GM19035 (cell line): ENCODE measurements around the gene MDK.

Experiments
- ATAC-seq: cut with Tn5 transposase; IDR thresholded peaks from one replicate; pipeline ENCODE4 v1.9.1; 2021; ENCODE audit not compliant: unreplicated experiment

The MDK gene

DNA sequence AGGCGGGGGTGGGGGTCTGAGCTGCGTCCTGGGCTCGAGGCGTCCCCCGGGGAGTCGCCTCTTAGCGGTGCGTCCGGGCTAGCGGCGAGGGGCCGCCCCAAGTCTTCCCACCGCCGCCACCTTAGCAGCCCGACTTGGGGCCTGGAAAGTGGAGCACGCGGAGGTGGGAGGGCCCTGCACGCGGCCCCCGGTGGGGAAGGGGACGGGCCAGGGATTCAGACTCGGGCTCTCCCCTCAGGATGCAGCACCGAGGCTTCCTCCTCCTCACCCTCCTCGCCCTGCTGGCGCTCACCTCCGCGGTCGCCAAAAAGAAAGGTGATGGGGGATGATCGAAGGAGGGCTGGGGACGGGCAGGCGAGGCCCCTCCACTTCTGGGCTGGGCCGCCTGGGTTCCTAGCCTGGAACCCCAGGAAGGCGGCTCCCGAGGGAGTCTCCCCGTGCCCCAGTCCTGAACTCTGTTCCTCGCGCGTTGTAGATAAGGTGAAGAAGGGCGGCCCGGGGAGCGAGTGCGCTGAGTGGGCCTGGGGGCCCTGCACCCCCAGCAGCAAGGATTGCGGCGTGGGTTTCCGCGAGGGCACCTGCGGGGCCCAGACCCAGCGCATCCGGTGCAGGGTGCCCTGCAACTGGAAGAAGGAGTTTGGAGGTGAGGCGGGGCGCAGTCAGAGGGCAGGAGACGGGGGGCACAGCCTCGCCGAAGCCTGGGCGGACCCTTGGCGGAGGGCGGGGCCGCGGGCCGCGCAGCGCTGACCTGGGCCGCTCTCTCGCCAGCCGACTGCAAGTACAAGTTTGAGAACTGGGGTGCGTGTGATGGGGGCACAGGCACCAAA lies 563 bp downstream of the MDK start:
- ATAC-seq: no peak

DNA sequence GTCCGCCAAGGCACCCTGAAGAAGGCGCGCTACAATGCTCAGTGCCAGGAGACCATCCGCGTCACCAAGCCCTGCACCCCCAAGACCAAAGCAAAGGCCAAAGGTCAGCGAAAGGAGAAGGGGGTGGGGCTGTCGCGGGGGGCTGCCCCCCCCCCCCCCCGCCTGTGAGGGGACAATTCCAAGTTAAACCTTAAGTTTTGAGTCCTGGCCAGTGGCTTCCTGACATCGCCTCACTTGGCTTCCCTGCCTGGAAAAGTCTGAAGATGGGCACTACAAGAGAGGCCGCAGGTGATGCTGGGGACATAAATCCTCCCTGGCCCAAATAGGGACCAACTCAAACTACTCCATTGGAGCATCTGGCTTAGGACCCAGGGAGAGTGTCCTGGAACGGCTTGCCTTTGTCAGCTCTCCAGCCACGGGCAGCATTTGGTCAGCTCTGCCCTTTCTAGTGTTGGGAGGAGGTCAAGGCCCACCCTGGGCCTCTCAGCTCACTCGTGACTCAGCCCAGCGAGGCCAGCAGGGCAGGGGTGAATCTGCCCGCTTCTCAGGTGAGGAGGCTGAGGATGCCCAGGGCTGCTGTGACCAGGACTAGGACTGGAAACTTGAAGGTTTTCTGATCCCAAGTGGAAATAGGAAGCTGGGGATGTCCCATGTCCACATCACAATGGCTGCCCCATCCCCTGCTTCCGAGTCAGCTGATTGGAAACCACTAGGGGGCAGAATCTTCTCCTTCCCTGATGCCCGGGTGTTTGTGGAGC lies 1.4 kb downstream of the MDK start:
- ATAC-seq: no peak

DNA sequence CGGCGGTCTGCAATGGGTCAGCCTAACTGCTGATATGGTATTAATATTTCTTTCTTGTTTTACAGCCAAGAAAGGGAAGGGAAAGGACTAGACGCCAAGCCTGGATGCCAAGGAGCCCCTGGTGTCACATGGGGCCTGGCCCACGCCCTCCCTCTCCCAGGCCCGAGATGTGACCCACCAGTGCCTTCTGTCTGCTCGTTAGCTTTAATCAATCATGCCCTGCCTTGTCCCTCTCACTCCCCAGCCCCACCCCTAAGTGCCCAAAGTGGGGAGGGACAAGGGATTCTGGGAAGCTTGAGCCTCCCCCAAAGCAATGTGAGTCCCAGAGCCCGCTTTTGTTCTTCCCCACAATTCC lies 1.9 kb downstream of the MDK start:
- ATAC-seq: no peak

DNA sequence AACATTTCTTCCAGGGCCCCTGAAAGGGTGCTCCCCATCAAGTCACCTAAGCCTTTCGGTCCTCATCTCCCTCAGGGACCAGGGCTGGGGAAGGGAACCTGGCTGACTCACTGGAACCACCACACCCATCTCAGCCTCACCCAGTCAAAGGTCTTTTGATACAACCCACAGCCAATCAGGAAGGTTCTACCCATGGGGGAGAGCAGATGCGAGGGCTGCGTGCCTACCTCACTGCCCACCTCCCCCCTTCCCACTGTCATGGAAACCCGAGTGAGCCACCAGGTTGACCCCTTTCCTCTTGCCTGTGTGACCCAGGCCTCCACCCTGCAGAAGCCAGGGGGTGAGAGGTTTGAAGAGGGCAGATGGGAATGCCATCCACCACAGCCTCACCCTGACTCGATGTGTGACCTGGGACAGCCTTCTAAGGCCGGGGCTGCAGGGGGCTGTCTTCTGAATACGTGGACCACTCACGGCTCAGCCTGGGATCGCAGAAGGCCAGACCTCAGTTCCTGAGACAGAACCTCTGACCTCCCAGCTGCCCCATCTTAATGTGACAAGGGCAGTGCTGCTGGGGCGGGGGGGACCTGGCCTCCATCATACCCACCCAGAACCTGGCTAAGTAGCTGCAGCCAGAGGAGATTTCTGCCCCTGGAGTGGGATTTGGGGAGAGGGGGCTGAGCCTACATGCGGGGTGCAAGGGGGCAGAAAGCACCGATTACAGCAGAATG lies 2.7 kb downstream of the MDK start:
- ATAC-seq: no peak

DNA sequence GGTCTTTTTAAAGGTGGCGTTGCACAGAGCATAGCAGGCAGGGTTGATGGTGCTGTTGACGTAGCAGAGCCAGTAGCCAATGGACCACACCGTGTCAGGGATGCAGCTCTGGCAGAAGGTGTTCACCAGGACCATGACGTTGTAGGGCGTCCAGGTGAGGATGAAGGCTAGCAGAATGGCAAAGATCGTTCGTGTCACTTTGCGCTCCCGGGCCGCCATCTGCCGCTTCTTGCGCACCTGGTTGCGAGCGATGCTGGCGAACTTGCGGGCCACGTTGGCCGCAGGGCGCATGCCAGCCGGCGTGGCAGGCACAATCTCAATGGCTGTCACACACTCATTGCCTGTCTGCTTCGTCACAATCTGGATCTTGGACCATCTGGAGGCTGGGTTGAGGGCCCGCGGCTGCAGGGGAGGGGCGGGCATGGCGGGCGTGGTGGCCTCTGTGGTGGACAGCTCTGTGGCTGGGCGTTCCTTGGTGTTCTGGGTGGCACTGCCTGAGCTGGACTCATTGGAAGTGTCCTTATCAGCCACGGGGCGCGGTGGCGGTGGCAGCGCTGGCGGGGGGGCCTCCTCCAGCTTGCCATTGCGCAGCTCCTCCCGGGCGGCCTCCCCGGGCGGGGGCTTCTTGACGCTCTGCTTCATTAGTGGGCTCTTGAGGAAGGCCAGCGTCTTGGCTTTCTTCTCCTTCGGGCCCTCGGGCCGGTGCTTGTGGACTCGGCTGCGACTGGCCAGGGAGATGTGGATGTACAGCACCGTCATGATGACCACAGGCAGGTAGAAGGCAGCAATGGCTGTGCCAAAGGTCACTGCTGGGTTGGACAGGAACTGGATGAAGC lies 3.9 kb downstream of the MDK start:
- no peak for ATAC-seq

DNA sequence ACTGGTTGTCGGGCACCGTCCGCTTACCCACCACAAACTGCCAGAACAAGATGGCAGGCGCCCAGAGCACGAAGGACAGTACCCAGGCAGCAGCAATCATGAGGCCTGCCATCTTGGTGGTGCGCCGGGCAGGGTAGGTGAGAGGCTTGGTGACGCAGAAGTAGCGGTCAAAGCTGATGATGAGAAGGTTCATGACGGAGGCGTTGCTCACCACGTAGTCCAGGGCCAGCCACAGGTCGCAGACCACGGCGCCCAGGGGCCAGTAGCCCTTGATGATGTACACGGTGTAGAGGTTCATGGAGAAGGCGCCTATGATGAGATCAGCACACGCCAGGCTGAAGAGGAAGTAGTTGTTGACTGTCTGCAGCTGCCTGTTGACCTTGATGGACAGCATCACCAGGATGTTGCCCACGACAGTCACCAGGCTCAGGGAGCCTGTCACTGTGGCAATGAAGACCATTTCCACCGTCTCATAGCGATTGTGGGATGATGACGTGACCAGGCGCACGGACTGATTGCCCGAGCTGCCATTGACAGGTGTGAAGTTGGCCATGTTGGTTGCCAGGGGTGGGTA lies 4.6 kb downstream of the MDK start:
- ATAC-seq: no peak

DNA sequence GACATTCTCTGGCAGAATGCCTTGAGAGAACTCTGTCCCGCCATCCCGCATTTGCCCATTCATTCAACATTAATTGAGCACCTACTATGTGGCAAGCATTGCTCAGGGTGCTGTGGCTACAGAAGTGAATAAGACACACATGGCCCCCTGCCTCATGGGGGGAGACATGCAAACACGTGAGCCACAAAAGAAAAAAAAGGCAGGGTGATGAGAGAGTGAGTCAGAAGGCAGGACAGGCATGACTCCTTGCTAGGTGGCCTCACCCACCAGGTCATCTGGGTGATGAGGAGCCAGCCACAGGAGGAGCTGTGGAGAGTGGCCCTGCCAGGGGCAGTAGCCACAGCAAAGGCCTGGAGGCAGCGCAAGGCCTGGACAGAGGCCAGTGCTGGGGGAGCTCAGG lies 5.2 kb downstream of the MDK start:
- no peak for ATAC-seq

DNA sequence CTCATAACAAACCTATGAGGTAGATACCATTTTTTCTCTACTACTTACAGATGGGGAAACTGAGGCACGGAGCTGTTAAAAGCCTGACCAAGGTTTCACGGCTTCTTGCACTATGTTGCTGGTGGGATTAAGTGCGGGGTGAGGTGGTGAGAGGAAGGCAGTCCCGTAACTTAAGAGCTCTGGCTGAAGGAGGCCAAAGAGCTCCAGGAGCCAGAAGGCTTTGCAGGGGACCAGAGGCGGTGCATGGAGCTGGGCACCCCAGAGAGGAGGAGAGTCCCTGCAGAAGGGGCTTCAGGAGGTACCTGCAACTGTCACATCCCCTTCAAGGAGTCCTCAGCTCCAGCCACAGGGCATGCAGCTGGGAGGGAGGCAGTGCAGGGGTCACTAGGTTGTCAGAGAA lies 6.0 kb downstream of the MDK start:
- ATAC-seq: no peak

DNA sequence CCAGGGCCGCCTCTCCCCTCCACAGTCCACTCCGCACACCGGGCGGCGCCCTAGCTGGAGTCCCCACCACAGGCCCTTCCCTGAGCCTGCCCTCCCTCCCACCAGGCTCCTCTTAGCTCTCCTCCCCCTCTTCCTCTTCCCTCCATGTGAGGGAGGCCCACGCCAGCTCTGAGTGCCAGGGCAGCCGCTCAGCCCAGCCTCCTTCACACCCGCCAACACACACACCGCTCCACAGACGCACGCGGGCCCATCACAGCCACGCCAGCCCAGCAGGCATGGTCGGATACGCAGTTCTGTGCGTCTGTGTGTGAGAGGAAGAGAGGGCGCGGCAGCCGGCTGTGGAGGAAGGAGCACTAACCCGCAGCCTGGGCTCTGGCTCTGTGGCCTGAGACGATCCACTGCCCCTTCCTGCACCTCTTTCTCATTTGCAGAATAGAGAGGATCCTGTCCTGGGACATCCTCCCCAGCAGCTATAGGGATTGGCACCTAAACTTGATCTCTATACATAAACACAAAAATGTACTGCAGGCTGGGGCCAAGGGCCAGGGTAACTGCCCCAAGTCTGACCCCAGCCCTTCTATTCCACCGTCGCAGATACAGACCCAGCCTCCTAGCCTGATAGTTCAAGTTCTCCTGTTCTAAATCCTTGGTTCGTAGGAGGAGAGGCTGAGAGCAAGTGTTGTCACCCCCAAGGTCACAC lies 6.6 kb downstream of the MDK start:
- no peak for ATAC-seq

DNA sequence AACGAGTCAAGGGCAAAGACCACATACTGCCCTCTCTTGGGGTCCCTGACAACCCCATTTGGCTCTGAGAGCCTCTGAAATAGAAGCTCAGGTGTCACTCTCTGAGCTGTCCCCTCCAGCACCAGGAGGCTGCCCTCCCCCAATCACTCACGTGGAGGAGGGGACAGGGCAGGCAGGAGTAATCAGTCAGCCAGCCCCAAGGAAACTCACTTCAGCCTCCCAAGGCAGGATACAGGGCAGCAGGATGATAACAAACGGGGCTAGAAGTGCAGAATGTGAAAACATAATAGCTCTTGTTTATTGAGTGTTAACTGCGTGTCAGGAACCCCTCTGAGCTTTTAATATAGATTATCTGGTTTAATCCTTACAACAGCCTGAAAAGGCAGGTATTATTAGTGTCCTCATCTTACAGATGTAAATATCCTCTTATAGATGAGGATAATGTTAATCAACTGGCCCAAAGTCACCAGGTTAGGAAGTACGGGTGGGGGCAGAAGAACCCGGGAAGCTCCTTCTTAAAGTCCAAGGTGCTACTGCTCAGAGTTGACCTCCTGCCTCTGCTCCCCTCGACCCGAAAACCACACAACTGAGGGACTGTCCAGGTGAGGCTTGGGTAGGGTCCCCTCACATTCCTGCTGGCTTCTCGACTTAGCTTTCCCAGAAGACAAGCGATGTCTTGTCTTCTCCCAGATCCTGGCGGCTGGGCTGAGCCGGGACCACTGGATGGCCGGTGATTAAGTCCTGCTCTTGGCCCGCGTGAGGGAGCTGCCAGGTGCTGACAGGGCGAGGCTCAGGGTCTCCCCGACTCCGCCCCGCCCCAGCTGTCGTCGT lies 7.4 kb downstream of the MDK start:
- ATAC-seq: no peak

DNA sequence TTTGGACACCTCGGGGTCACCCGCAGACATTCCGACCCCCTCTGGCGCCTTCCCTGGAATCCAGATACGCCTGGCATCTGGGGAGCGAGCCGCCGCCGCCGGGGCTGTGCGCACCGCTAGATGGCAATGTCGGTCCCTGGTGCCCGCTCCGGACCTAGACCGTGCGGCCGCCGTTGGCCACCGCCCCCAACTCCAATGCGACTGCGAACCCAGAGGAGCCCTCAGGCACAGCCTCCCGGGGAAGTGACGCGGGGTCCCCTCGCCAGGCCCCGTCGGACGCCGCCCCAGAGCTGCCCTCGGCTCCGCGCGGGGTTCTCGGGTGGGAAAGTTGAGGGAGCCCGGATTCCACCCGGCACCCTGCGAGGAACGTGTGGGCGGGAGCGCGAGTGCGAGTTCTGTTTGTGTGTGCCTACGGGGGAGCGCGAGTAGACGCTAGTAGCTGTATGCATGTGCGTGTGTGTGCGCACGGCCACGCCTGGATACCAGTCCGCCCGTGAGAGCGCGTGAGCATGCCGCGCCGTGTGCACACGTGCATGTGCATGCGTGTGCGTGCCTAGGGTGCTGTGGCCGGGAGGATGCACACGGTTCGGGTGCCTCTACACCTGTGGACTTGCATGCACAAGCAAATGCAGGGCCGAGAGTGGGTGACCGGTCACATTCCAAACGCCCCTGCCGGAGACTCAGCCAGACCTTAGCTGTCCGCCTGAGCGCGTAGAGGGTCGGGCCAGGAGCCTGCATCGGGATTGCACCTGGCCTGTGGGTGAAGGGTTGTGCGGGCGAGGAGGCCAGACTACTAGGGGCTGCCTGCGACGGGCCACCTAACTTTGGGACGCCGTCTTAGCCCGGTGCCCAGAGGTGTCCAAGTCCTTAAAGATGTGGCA lies 8.2 kb downstream of the MDK start:
- ATAC-seq: peak; percentile 57

DNA sequence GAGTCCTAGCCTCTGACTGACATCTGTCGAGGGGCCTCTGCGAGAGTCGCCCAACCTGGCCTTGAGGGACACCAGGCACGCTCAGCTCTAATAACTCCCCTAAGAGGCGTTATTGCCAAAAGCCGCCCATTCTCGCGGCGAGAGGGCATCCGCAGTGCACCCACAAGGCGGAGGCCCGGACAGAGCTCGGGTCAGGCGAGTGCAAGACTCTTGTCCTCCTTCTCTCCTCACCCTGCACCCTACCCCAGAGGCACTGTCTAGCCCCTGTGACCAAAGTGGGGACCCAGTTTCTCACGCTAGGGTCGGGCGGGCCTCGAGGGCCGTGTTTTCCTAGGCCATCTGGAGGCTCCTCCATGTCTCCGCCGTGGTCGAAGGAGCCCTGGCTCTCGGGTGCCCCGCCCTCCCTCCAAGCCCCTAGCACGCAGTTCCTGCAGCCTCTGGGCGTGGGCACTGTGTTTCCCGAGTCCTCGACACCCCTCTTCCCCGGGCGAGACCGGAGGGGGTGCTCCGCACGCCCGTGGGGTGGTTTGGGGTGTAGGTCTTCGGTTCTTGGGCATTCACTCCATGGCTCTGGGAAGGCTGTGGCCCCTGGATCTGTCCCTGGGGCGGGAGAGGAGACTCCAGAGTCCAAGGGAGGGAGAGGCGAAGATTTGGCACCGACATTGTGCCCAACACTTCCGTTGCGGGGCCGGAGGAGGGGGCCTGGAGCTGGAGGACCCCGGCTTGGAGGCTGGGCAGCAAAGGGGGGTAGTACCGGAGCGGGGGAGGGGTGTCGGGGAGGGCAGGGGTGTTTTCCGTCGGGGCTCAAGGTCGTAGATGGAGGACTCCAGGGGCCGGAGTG lies 9.1 kb downstream of the MDK start:
- ATAC-seq: no peak

DNA sequence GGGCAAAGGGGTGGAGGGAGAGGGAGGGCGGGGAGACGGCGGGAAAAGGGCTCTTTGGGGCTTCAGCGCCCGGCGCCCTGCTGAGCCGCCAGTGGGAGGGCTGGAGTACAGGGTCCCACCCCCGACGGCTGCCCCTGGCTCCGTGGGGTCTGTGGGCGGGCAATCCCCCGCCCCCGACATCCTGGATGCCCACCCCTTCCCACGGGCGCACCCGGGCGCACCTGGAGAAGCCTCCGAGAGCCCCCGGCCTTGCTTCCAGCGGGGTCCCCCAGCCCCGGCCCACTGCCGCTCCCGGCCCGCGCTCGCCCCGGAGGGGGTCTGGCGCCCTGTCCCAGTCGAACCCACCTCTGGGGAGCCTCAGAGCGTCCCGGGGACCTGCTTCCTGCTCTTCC lies 9.7 kb downstream of the MDK start:
- ATAC-seq: no peak

DNA sequence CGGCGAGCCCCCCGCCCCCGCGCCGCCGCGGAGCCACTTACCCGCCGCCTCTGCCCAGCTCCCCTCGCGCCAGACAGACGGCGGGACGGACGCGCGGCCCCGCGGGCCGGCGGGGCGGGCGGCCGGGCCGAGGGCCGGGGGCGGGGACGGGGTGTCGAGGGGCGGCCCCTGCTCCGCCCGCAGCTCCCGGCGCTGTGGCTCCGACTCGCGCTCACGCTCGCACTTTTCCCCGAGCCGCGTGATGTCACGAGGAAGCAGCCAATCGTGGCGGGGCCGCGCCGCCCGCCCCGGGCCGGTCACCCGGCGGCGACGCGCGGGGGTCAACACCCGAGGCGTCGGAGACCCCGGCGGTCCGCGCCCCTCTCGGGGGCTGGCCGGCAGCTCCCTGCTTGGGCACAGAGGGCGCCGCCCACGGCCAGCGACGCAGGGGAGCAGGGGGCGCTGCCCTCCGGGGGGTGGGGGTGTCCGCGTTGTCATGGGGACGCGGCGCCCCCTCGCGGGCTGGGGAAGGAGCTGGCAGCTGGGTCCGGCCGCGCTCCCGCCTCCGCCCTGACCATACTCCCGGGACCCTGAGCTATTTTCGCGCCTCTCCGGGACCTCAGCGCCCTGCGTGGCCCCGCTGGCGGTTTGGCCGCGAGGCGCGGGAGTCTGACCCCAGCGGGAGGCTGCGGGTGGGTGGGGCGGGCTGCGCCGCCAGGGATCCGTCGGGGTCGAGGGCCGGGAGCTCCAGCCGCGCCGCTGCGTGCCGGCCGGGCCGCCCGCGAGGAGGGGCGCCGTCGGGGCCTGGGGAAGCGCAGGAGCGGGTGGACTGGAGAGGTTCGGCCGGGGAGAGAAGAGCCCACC lies 10.3 kb downstream of the MDK start, which contains the start of gene CHRM4:
TSS of gene CHRM4 (minus strand) at position 199 of the 843 bp plus-strand sequence. CDS start 5,219 bp downstream, outside the sequence.
- no peak for ATAC-seq

DNA sequence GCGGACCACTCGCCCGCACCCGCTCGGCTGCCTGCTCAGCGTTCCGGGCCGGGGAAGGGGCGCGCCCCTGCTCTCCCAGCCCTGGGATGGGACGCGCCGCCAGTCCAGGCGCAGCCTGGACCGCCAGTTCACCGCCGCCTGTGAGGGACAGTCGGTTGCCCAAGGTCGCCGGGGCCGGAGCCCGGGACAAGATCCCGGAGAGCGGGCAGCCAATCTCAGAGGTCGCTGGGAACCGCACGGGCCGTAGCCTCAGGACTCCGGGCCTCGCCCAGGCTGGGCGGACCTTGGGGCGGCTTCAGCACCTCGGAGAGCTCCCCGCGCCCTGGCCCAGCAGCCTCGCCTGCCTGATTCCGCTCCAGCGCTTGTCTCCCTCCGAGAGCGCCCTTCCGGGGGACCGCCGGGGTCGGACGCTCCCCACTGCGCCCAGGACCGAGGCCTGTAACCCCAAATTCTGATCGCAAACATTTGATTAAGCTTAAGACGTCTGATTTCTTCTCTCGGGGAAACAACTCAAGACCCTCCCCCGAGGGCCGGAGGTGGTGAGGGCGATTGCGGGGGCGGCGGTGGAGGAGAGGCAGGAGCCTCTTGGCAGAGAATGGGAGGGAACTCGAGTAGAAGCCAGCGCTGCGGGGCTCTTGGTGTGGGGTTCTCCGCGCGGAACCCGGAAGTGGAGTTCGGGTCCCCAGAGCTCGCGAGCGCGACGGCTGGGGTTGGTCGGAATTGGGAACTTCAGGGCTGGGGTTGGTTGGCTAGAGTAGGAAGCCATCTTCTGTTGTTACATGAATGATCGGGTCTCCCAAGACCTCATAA lies 11.2 kb downstream of the MDK start:
- ATAC-seq: peak; percentile 69
